ENCODE results near the gene CISD3. TPM values are rescaled to one million over a fixed set of nuclear protein-coding genes. Genes with fewer than 3 reads are reported as not detected.

Gene CISD3
- total RNA-seq, 1 donor from 2014 or later = 9.0 TPM

- Mint-ChIP-seq H3K27ac (ENCODE audit: unreplicated experiment) (no peak overlapping the region), H3K4me1 (peaks cover 14% of the 10 kb centered on the region)
- no peak for DNase-seq (ENCODE audit: low read depth, low spot score)
These were observed 38.3 kb downstream of the CISD3 start for GRCh38 chr17:38768417-38768816.

GRCh38 chr17:38773258-38773657 lies 43.1 kb downstream of the CISD3 start:
- H3K27me3 Mint-ChIP-seq (ENCODE audit: low read depth) = no peaks in the 10 kb centered on the region
- H3K9me3 Mint-ChIP-seq = no peaks in the 10 kb centered on the region
- H3K27ac Mint-ChIP-seq (ENCODE audit: unreplicated experiment) = no peak overlapping the region
- no peaks in the 10 kb centered on the region for H3K4me1 Mint-ChIP-seq
- peaks cover 17% of the 10 kb centered on the region for H3K36me3 Mint-ChIP-seq (ENCODE audit: low read depth)
- no peak for TF ChIP-seq CTCF (conservative IDR thresholded peaks at IDR 0.05)
- no peak for DNase-seq (ENCODE audit: low read depth, low spot score)
- no peak overlapping the region for H3K4me3 Mint-ChIP-seq

More at GRCh38 chr17:38768417-38768816, 38.3 kb downstream of the CISD3 start:
- H3K4me3 Mint-ChIP-seq = no peak overlapping the region
- no peaks in the 10 kb centered on the region for H3K9me3 Mint-ChIP-seq
- no peaks in the 10 kb centered on the region for H3K27me3 Mint-ChIP-seq (ENCODE audit: low read depth)
- no peak for TF ChIP-seq CTCF (conservative IDR thresholded peaks at IDR 0.05)
- H3K36me3 Mint-ChIP-seq (ENCODE audit: low read depth) = peaks cover 8% of the 10 kb centered on the region

GRCh38 chr17:38777641-38778250 lies 47.6 kb downstream of the CISD3 start:
- Mint-ChIP-seq H3K27me3 (ENCODE audit: low read depth) (no peaks in the 10 kb centered on the region), H3K4me3 (no peak overlapping the region), H3K4me1 (no peaks in the 10 kb centered on the region), H3K9me3 (no peaks in the 10 kb centered on the region), H3K27ac (ENCODE audit: unreplicated experiment) (no peak overlapping the region), H3K36me3 (ENCODE audit: low read depth) (peaks cover 15% of the 10 kb centered on the region)
- TF ChIP-seq CTCF (conservative IDR thresholded peaks at IDR 0.05) = no peak
- no peak for DNase-seq (ENCODE audit: low read depth, low spot score)

GRCh38 chr17:38779965-38780752 lies 50.0 kb downstream of the CISD3 start:
- no peak for TF ChIP-seq CTCF (conservative IDR thresholded peaks at IDR 0.05)
- H3K9me3 Mint-ChIP-seq = no peaks in the 10 kb centered on the region
- H3K36me3 Mint-ChIP-seq (ENCODE audit: low read depth) = peaks cover 7% of the 10 kb centered on the region
- no peaks in the 10 kb centered on the region for H3K27me3 Mint-ChIP-seq (ENCODE audit: low read depth)
- H3K4me1 Mint-ChIP-seq = no peaks in the 10 kb centered on the region
- DNase-seq (ENCODE audit: low read depth, low spot score) = no peak
- no peak overlapping the region for H3K4me3 Mint-ChIP-seq
- H3K27ac Mint-ChIP-seq (ENCODE audit: unreplicated experiment) = no peak overlapping the region

- Mint-ChIP-seq H3K27me3 (ENCODE audit: low read depth) (no peaks in the 10 kb centered on the region), H3K4me3 (no peak overlapping the region), H3K4me1 (no peaks in the 10 kb centered on the region), H3K36me3 (ENCODE audit: low read depth) (peaks cover 4% of the 10 kb centered on the region), H3K9me3 (no peaks in the 10 kb centered on the region), H3K27ac (ENCODE audit: unreplicated experiment) (no peak overlapping the region)
- no peak for DNase-seq (ENCODE audit: low read depth, low spot score)
- TF ChIP-seq CTCF (conservative IDR thresholded peaks at IDR 0.05) = no peak
These were observed 53.1 kb downstream of the CISD3 start for GRCh38 chr17:38783227-38783626.

Small RNA genes within 50 kb of the gene (microRNA-seq; reads per million reads assigned to microRNA genes)
- gene MIR4726 (7.7 reads per million, percentile 11 among the genes with 10 or more reads in this experiment), gene MIR4734 (not detected)

Other genes with a start within 250 kb of the CISD3 start
- 8.4 and 8.6 TPM in 2 replicates for gene SRCIN1, start 124.4 kb upstream of the CISD3 start, total RNA-seq
- 13.0 and 13.8 TPM in 2 replicates for gene EPOP, start 55.4 kb upstream of the CISD3 start, total RNA-seq
- 79.6 and 85.1 TPM in 2 replicates for gene MLLT6, start 25.1 kb upstream of the CISD3 start, total RNA-seq
- 108 and 116 TPM in 2 replicates for gene PCGF2, start 18.0 kb downstream of the CISD3 start, total RNA-seq
- 193 and 203 TPM in 2 replicates for gene PSMB3, start 22.4 kb downstream of the CISD3 start, total RNA-seq
- gene PIP4K2B, start 69.2 kb downstream of the CISD3 start, total RNA-seq = 95.3 and 105 TPM in 2 replicates
- gene CWC25, start 95.0 kb downstream of the CISD3 start, total RNA-seq = 18.9 and 19.3 TPM in 2 replicates
- gene RPL23, start 123.4 kb downstream of the CISD3 start, total RNA-seq = 1,802 and 1,851 TPM in 2 replicates
- 87.4 and 94.3 TPM in 2 replicates for gene LASP1, start 139.7 kb downstream of the CISD3 start, total RNA-seq
- gene FBXO47, start 237.1 kb downstream of the CISD3 start, total RNA-seq = not detected in 2 replicates